Neural cell (in vitro differentiated cells): ENCODE data around the gene NR2F6.

Source experiments
- MXI1 ChIP-seq: fragments of 450-650 bp; conservative IDR thresholded peaks from 2 replicates; pipeline ENCODE4 v1.6.1; 2014; ENCODE audit warnings: antibody characterized with exemption, mild to moderate bottlenecking; ENCODE audit not compliant: poor library complexity, severe bottlenecking
- POLR2AphosphoS5 ChIP-seq: IDR thresholded peaks from 2 replicates; pipeline ENCODE4 v1.6.1; 2012
- TF ChIP-seq, protein P1 (sequence below): fragments of 450-650 bp; IDR thresholded peaks from 2 replicates; pipeline ENCODE4 v1.5.1; 2014; ENCODE audit warnings: antibody characterized with exemption, mild to moderate bottlenecking, moderate library complexity; ENCODE audit not compliant: poor library complexity, severe bottlenecking

DNA sequence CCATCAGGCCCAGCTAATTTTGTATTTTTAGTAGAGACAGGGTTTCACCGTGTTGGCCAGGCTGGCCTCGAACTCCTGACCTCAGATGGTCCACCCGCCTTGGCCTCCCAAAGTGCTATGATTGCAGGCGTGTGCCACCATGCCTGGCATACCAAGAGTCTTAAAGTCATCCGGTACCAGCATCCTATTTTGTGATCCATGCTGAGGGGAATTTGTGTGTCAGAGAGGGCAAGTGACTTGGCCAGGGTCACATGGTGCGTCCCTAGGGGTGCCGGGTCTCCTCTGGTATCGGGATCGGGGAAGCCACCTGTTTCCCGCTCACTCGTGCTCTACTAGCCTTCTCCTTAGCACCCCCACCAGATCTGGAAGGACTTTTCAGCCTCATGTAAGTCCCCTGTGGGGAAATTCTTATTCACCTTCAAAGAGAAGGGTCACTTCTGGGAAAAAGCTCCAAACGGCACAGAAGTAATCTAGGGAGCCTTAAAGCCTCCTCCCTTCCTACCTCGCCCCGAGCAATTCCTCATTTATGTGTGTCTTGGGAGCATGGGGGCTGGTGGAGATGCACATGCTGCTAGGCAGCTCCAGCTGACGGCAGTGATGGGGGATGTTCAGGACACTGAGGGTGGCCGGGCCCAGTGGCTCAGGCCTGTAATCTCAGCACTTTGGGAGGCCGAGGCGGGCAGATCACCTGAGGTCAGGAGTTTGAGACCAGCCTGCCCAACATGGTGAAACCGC lies 29.9 kb upstream of the NR2F6 start:
- TF ChIP-seq, protein P1, sequence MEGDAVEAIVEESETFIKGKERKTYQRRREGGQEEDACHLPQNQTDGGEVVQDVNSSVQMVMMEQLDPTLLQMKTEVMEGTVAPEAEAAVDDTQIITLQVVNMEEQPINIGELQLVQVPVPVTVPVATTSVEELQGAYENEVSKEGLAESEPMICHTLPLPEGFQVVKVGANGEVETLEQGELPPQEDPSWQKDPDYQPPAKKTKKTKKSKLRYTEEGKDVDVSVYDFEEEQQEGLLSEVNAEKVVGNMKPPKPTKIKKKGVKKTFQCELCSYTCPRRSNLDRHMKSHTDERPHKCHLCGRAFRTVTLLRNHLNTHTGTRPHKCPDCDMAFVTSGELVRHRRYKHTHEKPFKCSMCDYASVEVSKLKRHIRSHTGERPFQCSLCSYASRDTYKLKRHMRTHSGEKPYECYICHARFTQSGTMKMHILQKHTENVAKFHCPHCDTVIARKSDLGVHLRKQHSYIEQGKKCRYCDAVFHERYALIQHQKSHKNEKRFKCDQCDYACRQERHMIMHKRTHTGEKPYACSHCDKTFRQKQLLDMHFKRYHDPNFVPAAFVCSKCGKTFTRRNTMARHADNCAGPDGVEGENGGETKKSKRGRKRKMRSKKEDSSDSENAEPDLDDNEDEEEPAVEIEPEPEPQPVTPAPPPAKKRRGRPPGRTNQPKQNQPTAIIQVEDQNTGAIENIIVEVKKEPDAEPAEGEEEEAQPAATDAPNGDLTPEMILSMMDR = no peak
- TF ChIP-seq MXI1 (no peak), POLR2AphosphoS5 (no peak)
